GM18867 (cell line): ENCODE measurements around the gene COMMD7.

Experiments used
- ATAC-seq: cut with Tn5 transposase; IDR thresholded peaks from one replicate; pipeline ENCODE4 v1.9.1; 2021; ENCODE audit warnings: mild to moderate bottlenecking, moderate library complexity; ENCODE audit not compliant: unreplicated experiment

The COMMD7 gene

GRCh38 chr20:32682508-32682987 lies 60.7 kb downstream of the COMMD7 start:
- no peak for ATAC-seq

GRCh38 chr20:32681175-32682084 lies 61.8 kb downstream of the COMMD7 start:
- no peak for ATAC-seq

- no peak for ATAC-seq
Observed at GRCh38 chr20:32680544-32681174, 62.6 kb downstream of the COMMD7 start.

GRCh38 chr20:32678948-32679347 lies 64.3 kb downstream of the COMMD7 start:
- no peak for ATAC-seq

GRCh38 chr20:32675223-32675975 lies 67.9 kb downstream of the COMMD7 start:
- ATAC-seq, result no peak

GRCh38 chr20:32674362-32674789 lies 68.9 kb downstream of the COMMD7 start:
- no peak for ATAC-seq

GRCh38 chr20:32672982-32673851 lies 70.0 kb downstream of the COMMD7 start:
- ATAC-seq, result peak; percentile 68

- no peak for ATAC-seq
Observed at GRCh38 chr20:32672394-32672981, 70.8 kb downstream of the COMMD7 start.

GRCh38 chr20:32670773-32671455 lies 72.4 kb downstream of the COMMD7 start:
- peak; percentile 60 for ATAC-seq

GRCh38 chr20:32667027-32667426 lies 76.2 kb downstream of the COMMD7 start:
- ATAC-seq, result no peak

- no peak for ATAC-seq
Observed at GRCh38 chr20:32664678-32665159, 78.5 kb downstream of the COMMD7 start.

- ATAC-seq, result no peak
Observed at GRCh38 chr20:32664012-32664677, 79.1 kb downstream of the COMMD7 start.

- no peak for ATAC-seq
Observed at GRCh38 chr20:32663335-32664011, 79.8 kb downstream of the COMMD7 start.

- ATAC-seq, result no peak
Observed at GRCh38 chr20:32661820-32662528, 81.3 kb downstream of the COMMD7 start.

- no peak for ATAC-seq
Observed at GRCh38 chr20:32660661-32661060, 82.6 kb downstream of the COMMD7 start.

- ATAC-seq, result no peak
Observed at GRCh38 chr20:32656827-32657226, 86.4 kb downstream of the COMMD7 start.

- ATAC-seq, result no peak
Observed at GRCh38 chr20:32655903-32656512, 87.3 kb downstream of the COMMD7 start.
